Inflammatory macrophage treated with lipopolysaccharide for 1 hour (primary cell): ENCODE data around the gene ATG7.
A peak's percentile ranks its signal among the peaks of the same experiment; 100 is the strongest.
"Not testable (repeated sequence)": the region's sequence is repeated elsewhere in the genome, so short reads cannot be mapped to it uniquely, and the experiment has no call there.

Experiments used
- DNase-seq, 2 donors: peaks; one replicate each; pipeline ENCODE4 v3.0.0-alpha.2; 2020 to 2022

ATG7 gene

GRCh38 chr3:11304175-11304574 is 32.0 kb downstream of the ATG7 start:
- peak; percentile 61 to 84 for DNase-seq

GRCh38 chr3:11305509-11305908 is 33.3 kb downstream of the ATG7 start:
- no peak for DNase-seq

GRCh38 chr3:11306817-11307589 is 34.8 kb downstream of the ATG7 start:
- no peak for DNase-seq

- DNase-seq, result peak; percentile 80 to 96
These were observed 35.7 kb downstream of the ATG7 start for GRCh38 chr3:11307830-11308432.

- no peak for DNase-seq
These were observed 38.1 kb downstream of the ATG7 start for GRCh38 chr3:11310258-11310657.

GRCh38 chr3:11312166-11312565 is 40.0 kb downstream of the ATG7 start:
- no peak for DNase-seq

- no peak for DNase-seq
These were observed 45.1 kb downstream of the ATG7 start for GRCh38 chr3:11317300-11317699.

- DNase-seq, result no peak
These were observed 50.7 kb downstream of the ATG7 start for GRCh38 chr3:11322931-11323330.

GRCh38 chr3:11323813-11324212 is 51.6 kb downstream of the ATG7 start:
- DNase-seq, result no peak

- DNase-seq, result no peak
These were observed 55.4 kb downstream of the ATG7 start for GRCh38 chr3:11327619-11328018.

- DNase-seq, result no peak
These were observed 56.2 kb downstream of the ATG7 start for GRCh38 chr3:11328196-11328945.

GRCh38 chr3:11329777-11330176 is 57.6 kb downstream of the ATG7 start:
- no peak for DNase-seq

GRCh38 chr3:11331101-11331500 is 58.9 kb downstream of the ATG7 start:
- no peak for DNase-seq

- peak; percentile 51 to 74 for DNase-seq
These were observed 62.9 kb downstream of the ATG7 start for GRCh38 chr3:11335056-11335608.

- DNase-seq, result no peak
These were observed 67.3 kb downstream of the ATG7 start for GRCh38 chr3:11339541-11339940.

- no peak for DNase-seq
These were observed 74.2 kb downstream of the ATG7 start for GRCh38 chr3:11346416-11346815.

GRCh38 chr3:11348877-11349276 is 76.7 kb downstream of the ATG7 start:
- not testable (repeated sequence) for DNase-seq

- DNase-seq, result no peak
These were observed 77.2 kb downstream of the ATG7 start for GRCh38 chr3:11349446-11349845.

- peak; percentile 13 to 60 for DNase-seq
These were observed 78.2 kb downstream of the ATG7 start for GRCh38 chr3:11350374-11350773.

GRCh38 chr3:11351451-11351850 is 79.3 kb downstream of the ATG7 start:
- DNase-seq, result no peak

GRCh38 chr3:11356269-11356668 is 84.1 kb downstream of the ATG7 start:
- DNase-seq, result no peak

- no peak for DNase-seq
These were observed 90.4 kb downstream of the ATG7 start for GRCh38 chr3:11362600-11362999.

GRCh38 chr3:11363715-11364114 is 91.5 kb downstream of the ATG7 start:
- peak; percentile 18 to 37 for DNase-seq

GRCh38 chr3:11364181-11364580 is 92.0 kb downstream of the ATG7 start:
- DNase-seq, result no peak
